ENCODE data around the gene IFRD1.

The IFRD1 gene

DNA sequence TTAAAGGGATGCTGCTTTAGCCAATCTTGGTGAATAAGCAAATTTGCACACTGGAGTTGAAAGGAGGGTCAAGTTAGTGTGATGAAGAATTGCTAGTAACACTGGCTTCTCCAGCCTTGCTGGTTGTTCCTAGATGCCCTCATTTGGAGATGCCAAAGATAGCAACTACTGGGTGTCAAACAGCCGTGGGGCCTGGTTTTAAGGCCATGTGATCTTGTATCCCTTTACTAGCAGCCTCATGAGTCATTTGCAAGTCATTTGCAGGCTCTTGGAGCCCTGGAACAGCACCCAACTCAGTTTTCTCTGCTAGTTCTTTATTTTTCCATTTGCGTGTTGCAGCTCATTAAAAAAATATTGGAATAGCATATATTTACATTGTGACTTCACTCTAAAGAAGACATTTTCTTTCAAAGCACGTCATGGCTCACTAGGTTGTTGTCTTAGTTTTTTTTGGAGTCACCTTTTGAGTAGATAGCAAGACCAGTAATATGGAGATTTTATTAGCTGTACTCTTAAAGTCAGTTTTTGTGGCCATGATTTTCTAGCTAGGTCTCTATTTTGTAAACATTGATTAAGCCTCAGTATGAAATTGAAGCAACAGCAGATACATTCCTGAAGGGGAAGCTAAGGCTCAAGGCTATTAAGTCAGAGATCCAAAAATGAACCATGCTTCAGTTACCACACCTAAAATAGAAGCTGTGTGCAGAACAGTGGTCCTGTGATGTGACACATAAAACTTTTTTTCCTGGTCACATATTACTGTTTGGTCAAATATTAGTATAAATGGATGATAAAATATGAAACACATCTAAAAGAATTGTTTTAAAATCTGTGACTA lies 31.8 kb downstream of the IFRD1 start:
- peak overlapping the region; percentile 8 for H3K27ac ChIP-seq
- TF ChIP-seq, protein P1, sequence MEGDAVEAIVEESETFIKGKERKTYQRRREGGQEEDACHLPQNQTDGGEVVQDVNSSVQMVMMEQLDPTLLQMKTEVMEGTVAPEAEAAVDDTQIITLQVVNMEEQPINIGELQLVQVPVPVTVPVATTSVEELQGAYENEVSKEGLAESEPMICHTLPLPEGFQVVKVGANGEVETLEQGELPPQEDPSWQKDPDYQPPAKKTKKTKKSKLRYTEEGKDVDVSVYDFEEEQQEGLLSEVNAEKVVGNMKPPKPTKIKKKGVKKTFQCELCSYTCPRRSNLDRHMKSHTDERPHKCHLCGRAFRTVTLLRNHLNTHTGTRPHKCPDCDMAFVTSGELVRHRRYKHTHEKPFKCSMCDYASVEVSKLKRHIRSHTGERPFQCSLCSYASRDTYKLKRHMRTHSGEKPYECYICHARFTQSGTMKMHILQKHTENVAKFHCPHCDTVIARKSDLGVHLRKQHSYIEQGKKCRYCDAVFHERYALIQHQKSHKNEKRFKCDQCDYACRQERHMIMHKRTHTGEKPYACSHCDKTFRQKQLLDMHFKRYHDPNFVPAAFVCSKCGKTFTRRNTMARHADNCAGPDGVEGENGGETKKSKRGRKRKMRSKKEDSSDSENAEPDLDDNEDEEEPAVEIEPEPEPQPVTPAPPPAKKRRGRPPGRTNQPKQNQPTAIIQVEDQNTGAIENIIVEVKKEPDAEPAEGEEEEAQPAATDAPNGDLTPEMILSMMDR (conservative IDR thresholded peaks at IDR 0.05), result no peak

DNA sequence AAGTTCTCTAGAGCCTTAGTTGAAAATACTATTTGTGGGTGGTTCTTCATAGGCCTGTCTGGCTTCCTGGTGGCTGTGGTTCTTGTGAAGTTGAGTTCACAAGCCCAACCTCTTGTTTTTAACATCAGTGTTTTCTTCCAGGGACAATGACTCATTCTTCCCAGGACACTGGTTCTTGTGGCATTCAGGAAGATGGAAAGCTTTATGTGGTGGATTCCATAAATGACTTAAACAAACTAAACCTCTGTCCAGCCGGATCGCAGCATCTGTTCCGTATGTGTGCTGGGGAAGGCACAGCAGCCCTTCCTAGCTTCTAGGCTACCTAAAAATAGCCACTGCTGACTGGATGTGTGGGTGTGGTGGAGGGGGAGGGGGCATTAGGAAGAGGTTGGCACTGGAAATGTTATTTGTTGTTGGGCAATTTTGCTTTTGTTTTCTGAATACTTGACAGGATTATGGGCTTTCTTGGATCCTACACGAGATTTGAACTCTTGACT lies 34.5 kb downstream of the IFRD1 start:
- H3K27ac ChIP-seq, result no peak overlapping the region
- TF ChIP-seq, protein P1 (conservative IDR thresholded peaks at IDR 0.05), result no peak

DNA sequence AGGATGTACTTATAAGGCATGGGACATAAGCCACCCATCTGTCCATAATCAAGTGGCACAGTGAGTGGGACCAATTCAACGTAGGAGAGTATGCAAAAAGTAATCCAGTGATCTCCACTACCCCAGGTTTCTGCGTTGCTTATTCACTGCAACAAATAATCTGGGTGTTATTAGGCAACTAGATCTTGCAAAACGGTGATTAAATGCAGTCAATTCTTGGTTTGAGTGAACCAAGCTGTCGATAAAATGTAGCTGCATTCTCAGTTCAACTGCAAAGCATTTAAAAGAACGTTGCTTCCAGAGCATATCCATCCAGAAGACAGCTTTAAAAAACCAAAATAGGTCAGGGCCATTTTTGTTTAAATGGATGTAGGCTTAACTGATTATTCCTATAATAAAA lies 35.5 kb downstream of the IFRD1 start:
- no peak overlapping the region for H3K27ac ChIP-seq
- TF ChIP-seq, protein P1 (conservative IDR thresholded peaks at IDR 0.05), result no peak

DNA sequence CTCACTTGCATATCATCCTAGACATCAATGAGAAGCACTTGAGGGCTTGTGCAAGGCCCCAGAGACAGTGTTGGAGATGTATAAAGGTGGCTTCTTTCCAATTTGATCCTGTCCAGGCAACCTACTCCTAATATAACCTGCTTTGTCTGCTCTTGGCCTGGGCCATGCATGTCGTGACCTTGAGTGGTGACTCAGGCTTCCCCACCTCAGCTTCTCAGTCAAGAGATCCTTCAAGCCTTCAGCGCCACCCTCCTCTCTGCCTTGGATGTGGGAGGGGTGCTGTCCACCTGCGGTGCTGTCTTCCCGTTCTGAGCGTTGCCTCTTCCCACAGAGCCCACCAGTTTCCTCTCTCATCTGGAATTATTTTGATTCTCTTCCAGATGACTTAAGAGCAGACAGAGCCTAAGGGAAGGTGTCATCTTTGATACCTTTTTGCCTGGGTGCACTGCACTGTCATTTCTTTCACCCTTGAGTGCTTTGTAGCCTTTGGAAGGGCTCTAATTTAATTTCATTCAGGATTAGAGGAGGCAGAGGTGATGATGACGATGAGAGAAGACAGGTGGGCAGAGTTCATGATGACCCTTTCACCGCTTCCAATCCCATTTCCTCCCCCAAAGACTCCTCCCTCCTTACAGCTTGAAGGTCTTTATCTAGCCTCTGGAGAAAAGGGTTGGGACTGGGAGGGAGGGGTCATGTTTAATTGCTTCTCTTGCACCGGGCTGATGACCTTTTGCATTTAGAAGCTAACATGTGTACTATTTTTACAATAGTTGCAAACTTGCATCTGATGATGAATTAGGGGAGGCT lies 37.4 kb downstream of the IFRD1 start:
- no peak overlapping the region for H3K27ac ChIP-seq
- TF ChIP-seq, protein P1 (conservative IDR thresholded peaks at IDR 0.05), result no peak

DNA sequence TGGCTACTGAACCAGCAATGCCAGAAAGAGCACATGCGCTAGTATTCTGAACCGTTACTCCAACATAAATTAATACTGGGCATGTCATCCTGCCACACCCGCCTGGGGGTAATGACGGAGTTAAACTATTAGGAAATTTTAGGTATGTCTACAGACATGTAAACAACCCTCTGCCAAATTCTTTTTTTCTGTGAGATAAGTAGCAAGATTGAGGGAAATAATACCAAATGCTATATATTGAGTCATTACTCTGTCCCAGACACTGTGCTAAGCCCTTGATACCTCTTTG lies 37.9 kb downstream of the IFRD1 start:
- no peak overlapping the region for H3K27ac ChIP-seq
- TF ChIP-seq, protein P1 (conservative IDR thresholded peaks at IDR 0.05), result no peak

DNA sequence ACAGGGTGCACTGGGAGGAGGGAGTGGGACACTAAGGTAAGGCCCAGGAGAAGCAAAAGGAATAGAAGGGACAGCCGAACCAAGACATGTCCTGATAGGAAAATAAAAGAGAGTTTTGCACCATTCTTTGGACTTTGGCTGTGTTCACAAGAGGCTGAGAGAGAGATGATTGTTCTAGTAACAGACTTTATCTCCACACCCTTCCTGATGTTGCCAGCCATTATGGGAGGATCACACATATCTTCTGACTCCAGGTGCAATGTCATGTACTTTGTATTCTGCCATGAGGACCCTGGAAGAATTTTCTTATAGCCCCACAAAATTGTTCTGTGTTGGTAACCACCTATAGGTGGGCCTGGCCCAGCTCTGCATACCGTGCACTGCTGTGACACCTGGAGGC lies 41.9 kb downstream of the IFRD1 start:
- TF ChIP-seq, protein P1 (conservative IDR thresholded peaks at IDR 0.05), result no peak
- H3K27ac ChIP-seq, result peak overlapping the region; percentile 19; the same call in 1 of the 2 replicates

DNA sequence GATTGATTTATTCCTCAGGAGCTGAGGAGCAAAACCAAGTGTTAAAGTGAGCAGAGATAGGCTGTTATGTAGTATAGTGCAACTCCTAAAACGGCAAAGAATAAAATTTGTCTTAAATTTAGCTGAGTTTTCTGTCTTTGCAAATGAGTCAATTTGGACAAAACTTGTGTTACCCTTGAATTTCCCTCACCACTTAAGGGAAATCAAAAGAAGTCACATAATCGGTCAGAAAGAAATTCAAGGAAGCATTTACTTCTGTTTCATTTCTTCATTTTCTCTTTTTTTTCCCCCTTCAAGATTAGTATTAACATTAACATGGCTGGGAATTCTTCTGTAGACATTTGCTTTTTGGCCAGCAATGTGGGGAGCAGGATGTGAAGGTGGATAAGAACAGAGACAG lies 44.4 kb downstream of the IFRD1 start:
- TF ChIP-seq, protein P1 (conservative IDR thresholded peaks at IDR 0.05), result no peak

More for the DNA sequence above, 44.4 kb downstream of the IFRD1 start:
- H3K27ac ChIP-seq, result no peak overlapping the region

Data from VCaP (cell line).